HL-60 (cell line): ENCODE data around the gene GRIA3.

ENCODE experiments used
- GABPA ChIP-seq: IDR thresholded peaks from 2 replicates; pipeline ENCODE4 v1.6.1; 2012; ENCODE audit warnings: low read depth
- POLR2AphosphoS5 ChIP-seq: IDR thresholded peaks from 2 replicates; pipeline ENCODE4 v1.6.1; 2012; ENCODE audit warnings: low read depth
- SPI1 ChIP-seq: IDR thresholded peaks from 2 replicates; pipeline ENCODE4 v1.6.1; 2012; ENCODE audit warnings: low read depth, mild to moderate bottlenecking, borderline replicate concordance
- TF ChIP-seq, protein P1 (sequence below): IDR thresholded peaks from one replicate; pipeline ENCODE4 v1.5.1; 2011; ENCODE audit warnings: low read length, control low read depth, inconsistent platforms; ENCODE audit not compliant: insufficient read depth
- TF ChIP-seq, protein P2 (sequence below): IDR thresholded peaks from 2 replicates; pipeline ENCODE4 v1.6.1; 2012; ENCODE audit warnings: low read depth; ENCODE audit not compliant: insufficient replicate concordance

DNA sequence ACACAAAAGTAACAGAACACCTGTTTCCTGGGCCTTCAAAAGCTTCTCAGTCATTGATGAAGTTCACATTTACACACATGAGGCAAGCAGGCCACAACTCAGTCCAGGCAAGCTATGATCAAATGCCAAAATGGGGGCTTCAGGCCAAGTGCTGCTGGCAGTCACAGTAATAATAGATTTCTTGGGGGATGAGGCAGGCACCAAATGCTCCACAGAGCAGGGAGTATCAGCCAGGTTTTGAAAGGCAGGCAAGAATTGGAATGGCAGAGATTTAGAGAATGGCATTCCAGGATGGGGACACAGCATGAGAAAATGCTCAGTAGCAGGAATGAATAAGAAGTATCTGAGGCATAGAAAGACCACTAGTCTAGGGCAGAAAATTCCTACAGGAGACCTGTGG lies 52.8 kb downstream of the GRIA3 start:
- TF ChIP-seq, protein P1, sequence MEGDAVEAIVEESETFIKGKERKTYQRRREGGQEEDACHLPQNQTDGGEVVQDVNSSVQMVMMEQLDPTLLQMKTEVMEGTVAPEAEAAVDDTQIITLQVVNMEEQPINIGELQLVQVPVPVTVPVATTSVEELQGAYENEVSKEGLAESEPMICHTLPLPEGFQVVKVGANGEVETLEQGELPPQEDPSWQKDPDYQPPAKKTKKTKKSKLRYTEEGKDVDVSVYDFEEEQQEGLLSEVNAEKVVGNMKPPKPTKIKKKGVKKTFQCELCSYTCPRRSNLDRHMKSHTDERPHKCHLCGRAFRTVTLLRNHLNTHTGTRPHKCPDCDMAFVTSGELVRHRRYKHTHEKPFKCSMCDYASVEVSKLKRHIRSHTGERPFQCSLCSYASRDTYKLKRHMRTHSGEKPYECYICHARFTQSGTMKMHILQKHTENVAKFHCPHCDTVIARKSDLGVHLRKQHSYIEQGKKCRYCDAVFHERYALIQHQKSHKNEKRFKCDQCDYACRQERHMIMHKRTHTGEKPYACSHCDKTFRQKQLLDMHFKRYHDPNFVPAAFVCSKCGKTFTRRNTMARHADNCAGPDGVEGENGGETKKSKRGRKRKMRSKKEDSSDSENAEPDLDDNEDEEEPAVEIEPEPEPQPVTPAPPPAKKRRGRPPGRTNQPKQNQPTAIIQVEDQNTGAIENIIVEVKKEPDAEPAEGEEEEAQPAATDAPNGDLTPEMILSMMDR = no peak
- TF ChIP-seq POLR2AphosphoS5 (no peak), GABPA (no peak), SPI1 (no peak)
- TF ChIP-seq, protein P2, sequence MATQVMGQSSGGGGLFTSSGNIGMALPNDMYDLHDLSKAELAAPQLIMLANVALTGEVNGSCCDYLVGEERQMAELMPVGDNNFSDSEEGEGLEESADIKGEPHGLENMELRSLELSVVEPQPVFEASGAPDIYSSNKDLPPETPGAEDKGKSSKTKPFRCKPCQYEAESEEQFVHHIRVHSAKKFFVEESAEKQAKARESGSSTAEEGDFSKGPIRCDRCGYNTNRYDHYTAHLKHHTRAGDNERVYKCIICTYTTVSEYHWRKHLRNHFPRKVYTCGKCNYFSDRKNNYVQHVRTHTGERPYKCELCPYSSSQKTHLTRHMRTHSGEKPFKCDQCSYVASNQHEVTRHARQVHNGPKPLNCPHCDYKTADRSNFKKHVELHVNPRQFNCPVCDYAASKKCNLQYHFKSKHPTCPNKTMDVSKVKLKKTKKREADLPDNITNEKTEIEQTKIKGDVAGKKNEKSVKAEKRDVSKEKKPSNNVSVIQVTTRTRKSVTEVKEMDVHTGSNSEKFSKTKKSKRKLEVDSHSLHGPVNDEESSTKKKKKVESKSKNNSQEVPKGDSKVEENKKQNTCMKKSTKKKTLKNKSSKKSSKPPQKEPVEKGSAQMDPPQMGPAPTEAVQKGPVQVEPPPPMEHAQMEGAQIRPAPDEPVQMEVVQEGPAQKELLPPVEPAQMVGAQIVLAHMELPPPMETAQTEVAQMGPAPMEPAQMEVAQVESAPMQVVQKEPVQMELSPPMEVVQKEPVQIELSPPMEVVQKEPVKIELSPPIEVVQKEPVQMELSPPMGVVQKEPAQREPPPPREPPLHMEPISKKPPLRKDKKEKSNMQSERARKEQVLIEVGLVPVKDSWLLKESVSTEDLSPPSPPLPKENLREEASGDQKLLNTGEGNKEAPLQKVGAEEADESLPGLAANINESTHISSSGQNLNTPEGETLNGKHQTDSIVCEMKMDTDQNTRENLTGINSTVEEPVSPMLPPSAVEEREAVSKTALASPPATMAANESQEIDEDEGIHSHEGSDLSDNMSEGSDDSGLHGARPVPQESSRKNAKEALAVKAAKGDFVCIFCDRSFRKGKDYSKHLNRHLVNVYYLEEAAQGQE = no peak
